Eye (tissue), 1 donor: Measurements from ENCODE around the gene NAT8L.

ENCODE experiments used
- DNase-seq: peaks from one replicate; pipeline ENCODE4 v3.0.0-alpha.2; 2015

Gene NAT8L

DNA sequence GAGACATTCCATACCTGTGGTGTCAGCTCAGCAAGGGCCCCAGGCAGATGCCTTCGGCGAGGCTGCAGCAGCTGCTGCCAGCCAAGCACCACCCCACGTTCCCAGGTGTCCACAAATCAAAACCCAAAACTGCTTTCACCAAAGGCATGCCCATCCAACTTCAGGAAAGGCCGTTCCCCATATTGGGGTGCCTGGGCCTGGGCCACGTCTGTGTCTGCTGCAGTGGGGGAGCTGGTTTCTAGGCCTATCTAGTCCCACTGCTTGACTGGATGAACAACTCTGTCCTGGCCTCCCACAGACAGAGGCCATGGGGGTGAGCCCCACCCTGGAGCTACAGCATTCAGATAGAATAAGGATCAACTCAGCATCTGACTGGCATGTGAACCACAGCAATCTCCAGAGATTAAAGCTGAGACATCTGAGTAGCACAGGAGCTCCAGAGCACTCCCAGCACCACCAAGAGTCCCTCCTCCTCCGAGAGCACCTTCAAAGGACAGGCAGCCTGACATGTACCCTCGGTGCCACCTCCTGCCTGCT, 37.0 kb downstream of the NAT8L start:
- no peak for DNase-seq

- no peak for DNase-seq
Observed at GRCh38 chr4:2101346-2102044, 42.4 kb downstream of the NAT8L start.

GRCh38 chr4:2102045-2102883, 43.1 kb downstream of the NAT8L start:
- no peak for DNase-seq

DNA sequence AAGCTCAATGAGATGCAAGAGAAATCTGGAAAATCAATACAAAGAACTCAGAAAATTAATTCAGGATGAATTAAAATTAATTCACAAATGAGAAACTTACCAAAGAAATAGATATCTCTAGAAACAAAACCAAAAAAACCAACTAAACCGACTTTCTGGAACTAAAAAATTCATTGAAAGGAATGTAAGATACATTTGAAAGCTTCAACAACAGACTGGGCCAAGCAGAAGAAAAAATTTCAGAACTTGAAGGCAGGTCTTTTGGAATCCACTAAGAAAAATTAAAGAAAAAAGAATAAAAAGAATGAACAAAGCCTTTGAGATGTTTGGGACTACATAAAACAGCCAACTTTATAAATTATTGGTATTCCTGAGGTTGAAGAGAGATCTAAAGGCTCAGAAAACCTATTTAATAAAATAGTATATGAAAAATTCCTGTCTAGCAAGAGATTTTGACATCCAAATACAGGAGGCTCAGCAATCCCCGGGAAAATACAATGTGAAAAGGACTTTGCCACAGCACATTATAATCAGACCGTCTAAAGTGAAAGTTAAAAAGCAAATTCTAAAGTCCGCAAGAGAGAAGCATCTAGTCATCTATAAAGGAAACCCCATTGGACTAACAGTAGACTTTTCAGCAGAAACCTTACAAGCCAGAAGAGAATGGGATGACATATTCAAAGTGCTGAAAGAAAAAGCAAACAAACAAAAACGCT, 44.2 kb downstream of the NAT8L start:
- DNase-seq = no peak

- no peak for DNase-seq
Observed at GRCh38 chr4:2103843-2104547, 44.9 kb downstream of the NAT8L start.

DNA sequence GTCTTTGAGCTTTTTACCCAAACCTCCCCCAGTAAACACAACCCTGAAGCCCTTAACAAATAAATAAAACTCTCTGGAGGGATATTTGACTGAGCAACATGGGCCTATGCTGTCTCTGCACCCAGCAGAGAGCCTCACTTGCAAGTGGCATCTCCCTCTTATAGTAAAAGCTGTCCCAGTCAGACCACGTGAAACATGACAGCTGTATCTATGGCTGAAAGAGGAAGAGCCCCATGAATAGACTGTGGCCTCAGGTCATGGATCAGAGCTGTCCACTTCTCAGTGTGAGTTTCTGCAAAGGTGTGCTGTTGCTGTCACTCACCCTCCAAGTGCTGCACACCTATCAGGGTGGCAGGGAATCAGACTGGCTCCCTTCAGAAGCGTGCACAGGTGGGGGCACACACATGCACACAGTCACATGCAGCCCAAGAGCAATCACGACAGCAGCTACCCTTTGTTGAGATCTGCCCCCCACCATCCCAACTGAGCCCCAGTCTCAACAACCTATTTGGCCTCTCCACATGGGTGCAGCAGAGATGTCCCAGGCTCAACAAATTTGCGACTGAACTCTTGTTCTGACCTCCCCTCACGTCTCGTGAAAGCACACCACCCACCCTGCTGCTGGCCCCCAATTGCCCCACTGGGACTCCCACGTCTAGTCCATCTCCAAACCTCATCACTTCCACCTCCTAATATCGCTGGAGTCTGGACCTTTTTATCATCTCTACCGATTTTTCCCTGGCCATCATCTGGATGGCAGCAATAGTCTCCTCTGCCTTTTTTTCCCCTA, 45.6 kb downstream of the NAT8L start:
- no peak for DNase-seq

DNA sequence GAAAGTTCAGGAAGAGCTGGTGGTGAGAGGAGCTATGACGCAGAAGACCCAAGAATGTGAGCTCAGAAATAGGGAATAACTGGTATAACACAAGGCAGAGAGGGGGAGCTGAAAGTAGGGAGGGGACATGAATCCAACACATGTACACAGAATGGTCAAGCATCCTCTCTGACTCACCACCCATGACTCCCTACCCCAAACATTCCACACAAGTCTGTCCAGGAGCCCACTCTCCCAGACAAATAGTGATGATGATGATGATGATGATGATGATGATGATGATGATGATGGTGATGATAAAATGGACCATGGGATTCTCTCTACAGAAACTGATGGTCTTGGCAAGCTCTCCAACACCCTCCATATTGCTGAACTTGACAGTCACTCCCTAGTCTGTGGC, 46.4 kb downstream of the NAT8L start:
- DNase-seq = no peak

DNA sequence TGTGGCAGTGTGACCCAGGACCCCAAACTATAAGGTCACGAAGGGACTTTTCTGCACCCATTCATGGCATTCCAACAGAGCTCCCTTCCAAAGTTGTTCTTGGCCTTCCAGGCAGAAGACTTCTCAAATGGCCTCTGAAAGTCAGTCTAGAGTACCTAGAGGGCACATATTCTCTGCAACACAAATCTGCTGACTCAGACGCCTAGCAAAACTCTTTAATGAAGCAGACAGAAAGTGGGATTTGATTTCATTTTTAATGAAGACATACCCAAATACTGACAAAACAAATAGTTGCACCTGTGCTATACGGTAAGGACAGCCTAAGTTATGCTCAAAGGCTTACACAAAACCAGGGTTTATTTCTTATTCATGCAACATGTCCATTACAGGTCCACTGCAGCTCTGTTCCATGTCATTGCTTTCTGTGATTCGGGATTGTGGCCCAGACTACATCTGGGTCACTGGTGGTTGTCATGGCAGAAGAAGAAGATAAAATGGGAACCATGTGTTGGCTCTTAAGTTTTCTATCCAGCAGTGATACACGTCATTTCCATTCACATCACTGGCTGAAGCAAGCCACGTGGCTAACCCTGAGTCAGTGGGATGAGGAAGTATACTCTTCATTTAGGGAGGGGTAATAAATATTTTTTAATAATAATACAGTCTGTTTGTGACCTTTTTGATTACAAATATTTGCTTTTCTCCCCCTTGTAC, 57.7 kb downstream of the NAT8L start:
- no peak for DNase-seq
